Stimulated activated CD4-positive, alpha-beta T cell treated with anti-CD3 and anti-CD28 coated beads, TNF-alpha, amount 100 ng/mL, for 1 hour (primary cell): ENCODE data around the gene CIZ1.
A peak's percentile ranks its signal among the peaks of the same experiment; 100 is the strongest.
"Not testable (repeated sequence)": the region's sequence is repeated elsewhere in the genome, so short reads cannot be mapped to it uniquely, and the experiment has no call there.

ENCODE experiments used
- DNase-seq, 3 donors: peaks; one replicate each; pipeline ENCODE4 v3.0.0-alpha.2; 2020; ENCODE audit warnings: low read depth in 3 of 3, low spot score in 1 of 3

Gene CIZ1, protein sequence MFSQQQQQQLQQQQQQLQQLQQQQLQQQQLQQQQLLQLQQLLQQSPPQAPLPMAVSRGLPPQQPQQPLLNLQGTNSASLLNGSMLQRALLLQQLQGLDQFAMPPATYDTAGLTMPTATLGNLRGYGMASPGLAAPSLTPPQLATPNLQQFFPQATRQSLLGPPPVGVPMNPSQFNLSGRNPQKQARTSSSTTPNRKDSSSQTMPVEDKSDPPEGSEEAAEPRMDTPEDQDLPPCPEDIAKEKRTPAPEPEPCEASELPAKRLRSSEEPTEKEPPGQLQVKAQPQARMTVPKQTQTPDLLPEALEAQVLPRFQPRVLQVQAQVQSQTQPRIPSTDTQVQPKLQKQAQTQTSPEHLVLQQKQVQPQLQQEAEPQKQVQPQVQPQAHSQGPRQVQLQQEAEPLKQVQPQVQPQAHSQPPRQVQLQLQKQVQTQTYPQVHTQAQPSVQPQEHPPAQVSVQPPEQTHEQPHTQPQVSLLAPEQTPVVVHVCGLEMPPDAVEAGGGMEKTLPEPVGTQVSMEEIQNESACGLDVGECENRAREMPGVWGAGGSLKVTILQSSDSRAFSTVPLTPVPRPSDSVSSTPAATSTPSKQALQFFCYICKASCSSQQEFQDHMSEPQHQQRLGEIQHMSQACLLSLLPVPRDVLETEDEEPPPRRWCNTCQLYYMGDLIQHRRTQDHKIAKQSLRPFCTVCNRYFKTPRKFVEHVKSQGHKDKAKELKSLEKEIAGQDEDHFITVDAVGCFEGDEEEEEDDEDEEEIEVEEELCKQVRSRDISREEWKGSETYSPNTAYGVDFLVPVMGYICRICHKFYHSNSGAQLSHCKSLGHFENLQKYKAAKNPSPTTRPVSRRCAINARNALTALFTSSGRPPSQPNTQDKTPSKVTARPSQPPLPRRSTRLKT

DNA sequence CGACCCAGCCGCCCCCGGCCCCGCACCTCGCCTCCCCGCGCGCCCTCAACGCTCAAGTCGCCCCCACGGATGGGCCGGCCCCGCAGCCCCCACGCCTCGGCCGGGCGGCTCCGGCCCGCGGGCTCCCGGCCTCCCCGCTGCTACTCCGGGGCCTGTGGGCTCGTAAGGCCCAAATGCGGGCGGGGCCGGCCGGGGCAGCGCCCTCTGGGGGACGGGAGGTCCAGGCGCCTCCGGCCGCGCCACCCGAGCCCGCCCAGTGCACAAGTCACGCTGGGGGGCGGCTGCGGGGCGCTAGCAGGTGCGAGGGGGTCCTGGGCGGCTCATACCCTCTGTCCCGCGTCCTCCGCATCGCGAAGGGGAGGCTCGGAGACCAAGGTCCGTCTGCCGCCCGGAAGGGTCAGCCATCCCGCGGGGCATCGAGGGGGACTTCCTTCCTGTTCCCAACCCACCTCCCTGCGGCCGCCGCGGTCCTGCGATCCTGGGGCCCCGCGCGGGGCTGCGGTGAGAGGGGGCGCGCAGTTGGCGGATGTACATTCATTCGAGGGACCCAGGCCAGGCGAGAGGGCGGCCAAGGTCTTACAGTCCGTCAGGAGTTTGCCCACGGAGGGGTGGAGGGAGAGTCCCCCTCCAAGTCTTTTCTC is at the start of gene CIZ1:
TSS of gene CIZ1 (minus strand) at position 167 of the 641 bp plus-strand sequence. CDS start 715 bp downstream, outside the sequence.
- peak; percentile 31 to 65 (median 47) for DNase-seq

- no peak for DNase-seq
Measured at GRCh38 chr9:128233817-128234406, 42.5 kb upstream of the CIZ1 start.

DNA sequence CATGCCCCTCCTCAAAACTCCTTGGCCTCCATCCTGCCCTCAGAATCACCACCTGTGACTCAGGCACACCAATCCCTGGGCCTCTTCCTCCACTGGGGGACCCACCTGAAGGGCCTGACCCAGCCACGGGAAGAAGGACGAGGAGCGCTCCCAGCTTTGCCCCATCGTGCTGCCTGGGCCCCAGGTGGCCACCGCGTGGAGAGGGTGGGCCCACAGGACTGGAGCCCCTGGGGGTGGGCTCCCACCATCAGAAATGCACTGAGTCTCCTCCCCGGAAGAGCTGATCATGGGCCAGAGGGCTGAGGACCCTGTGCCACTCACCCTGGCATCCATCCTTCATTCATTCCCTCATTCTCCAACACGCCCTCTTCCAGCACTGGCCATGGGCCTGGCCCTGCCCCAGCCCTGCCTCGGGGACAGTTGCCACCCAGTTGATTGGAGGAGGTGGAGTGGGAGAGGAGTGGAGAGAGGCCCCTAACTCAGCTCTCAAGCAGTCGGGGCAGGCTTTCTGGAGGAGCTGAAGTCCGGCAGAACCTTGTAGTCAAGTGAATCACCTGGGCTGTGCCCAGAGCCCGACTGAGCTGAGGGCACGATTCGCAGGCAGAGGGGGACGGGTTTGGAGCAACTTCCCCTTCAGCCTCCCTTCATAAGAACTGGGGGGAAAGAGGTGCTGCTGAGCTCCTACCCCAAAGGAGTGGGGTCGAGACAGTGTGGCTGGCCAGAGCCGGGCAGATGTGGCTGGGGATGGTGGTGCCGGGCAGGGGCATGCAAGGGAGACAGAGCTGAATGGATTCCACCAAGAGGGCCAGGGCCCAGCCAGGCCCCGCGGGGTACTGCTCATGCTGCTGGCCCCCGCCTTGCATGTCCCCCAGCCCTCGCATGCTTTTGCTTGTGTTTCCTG is 41.4 kb upstream of the CIZ1 start:
- DNase-seq = no peak

GRCh38 chr9:128231638-128232527 is 40.5 kb upstream of the CIZ1 start:
- no peak for DNase-seq

GRCh38 chr9:128230897-128231296 is 39.5 kb upstream of the CIZ1 start:
- DNase-seq = not testable (repeated sequence)

DNA sequence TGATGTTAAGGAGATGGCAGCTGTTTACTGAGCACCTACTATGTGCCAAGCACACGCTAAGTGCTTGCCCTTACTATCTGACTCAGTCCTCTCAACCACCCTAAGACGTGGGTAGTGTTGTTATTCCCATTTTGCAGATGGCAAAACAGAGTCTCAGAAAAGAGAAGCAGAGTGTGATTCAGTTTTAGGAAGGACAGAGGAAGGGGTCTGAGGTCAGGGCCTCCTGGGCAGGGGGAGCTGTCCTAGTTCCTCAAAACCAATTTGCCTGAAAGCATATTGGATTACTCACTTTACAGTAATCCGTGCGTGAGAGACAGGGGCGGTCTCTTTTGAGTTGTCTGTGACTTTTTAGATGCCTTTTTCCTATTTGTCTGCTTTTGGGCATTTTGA is 35.0 kb upstream of the CIZ1 start:
- no peak for DNase-seq

DNA sequence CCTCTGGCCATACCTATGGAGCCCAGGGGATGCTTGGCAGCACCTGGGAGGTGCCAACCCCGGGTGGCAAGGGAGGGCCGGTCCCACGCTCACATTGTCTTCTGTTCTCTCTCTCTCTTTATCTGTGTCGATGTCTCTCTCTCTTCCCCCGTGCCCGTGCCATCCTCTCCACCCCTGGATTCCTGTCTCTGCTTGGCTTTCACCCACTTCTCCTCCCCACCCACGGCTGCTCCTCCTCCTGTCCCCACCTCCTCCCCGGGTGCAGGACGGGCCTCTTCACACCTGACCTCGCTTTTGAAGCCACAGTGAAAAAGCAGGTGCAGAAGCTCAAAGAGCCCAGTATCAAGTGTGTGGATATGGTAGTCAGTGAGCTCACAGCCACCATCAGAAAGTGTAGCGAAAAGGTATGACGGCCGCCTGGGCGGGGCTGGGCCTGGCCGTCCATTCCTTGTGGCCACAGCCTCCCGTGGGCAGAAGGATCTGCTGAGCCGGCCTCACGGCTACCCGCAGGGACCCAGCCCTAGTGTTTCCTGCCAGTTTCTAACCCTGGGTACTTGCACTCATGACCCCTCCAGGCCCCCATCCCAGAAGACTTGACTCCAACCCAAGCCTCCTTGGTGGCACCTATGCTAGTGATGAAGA is 34.5 kb upstream of the CIZ1 start:
- DNase-seq = no peak

DNA sequence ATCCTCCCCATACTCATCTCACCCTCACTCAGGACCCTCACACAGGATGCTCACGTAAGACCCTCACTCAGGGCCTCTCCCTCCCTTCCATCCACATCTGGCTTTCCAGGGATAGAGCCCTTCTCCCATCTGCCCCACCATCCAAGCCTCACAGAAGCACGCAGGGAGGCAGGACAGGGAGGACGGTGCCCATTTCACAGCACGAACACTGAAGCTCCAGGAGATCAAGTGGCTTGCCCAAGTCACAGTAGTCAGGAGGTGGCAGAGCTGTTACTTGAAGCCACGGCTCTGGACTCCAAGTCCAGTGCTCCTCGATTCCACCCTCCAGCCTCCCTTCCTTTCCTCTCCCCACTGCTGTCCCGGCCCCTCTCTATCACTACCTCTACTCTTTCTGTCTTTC is 33.5 kb upstream of the CIZ1 start:
- no peak for DNase-seq

DNA sequence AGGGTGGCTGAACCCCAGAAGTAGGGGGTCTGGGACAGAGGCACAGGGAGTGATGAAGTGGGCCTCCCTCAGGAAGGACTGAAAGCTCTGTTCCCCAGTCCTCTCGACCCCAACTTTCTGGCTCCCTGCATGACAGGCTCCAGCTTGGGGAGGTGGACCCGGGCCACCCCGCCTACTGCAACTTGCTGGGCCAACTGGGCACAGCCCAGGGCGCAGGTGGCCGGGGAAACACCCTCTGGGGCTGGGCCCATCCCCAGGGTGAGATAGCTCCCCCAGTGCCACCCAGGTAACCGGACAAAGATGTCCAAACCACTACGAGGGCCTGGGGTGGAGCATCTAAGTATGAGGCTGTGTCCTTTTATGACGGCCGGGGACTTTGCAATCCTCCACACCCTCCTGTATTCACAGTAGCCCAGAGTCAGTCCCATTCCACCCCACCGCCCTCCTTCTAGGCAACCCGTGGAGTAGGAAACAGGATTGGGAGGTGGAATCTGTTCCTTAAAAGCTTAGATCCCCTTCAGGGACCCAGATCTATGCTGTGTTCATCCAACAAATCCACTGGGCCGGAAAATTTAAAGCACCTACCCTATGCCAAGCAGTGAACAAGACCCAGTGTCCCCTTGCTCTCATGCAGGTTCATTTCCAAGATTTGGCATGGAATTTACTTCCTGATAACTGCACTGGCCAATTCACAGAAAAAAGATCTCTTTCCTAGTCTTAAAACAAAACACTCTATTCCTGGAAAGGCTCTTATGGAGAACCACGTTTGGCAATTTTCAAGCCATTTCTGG is 31.7 kb upstream of the CIZ1 start:
- DNase-seq = no peak

- DNase-seq = no peak
Measured at GRCh38 chr9:128222026-128222425, 30.7 kb upstream of the CIZ1 start.

DNA sequence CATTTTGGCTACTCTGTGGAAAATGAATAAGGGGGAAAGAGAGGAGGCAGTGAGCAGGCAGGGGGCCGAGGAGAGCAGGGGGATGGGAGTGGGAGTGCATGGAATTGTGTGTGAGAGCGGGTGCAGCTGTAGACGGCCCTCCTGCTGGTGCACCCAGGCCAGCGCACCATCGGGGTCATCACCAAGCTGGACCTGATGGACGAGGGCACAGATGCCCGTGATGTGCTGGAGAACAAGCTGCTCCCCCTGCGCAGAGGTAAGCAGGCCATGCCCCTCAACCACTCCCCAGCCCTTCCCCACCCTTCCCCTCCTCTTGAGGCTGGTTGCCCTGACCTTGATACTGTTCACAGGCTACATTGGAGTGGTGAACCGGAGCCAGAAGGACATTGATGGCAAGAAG is 28.5 kb upstream of the CIZ1 start:
- DNase-seq = no peak

DNA sequence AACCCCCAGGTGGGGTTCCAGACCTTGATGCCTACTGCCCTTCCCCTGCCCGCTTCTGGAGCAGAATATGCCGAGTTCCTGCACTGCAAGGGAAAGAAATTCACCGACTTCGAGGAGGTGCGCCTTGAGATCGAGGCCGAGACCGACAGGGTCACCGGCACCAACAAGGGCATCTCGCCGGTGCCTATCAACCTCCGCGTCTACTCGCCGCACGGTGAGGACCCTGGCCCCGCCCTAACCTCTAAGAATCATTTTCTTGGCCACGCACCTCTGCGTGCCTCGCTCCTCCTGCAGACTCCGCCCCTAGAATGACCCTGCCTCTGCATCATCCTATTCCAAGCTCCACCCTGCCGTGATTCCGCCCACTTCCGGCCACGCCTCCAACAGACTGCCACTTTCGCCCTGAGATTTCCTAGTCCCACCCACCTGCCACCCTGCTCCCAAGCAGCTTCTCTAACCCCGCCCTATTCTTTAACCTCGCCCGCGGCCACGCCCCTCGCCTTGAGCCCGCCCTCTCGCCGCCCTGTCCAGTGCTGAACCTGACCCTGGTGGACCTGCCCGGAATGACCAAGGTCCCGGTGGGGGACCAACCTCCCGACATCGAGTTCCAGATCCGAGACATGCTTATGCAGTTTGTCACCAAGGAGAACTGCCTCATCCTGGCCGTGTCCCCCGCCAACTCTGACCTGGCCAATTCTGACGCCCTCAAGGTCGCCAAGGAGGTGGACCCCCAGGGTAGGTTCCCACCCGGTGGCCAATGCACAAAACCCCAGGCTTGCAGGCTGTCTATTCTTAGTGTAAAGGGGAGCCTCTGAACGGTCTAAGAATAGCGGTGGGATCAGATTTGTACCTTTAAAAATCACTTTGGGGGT is 27.4 kb upstream of the CIZ1 start:
- peak; percentile 66 to 88 (median 74) for DNase-seq

GRCh38 chr9:128218172-128218517 is 26.8 kb upstream of the CIZ1 start:
- no peak for DNase-seq

DNA sequence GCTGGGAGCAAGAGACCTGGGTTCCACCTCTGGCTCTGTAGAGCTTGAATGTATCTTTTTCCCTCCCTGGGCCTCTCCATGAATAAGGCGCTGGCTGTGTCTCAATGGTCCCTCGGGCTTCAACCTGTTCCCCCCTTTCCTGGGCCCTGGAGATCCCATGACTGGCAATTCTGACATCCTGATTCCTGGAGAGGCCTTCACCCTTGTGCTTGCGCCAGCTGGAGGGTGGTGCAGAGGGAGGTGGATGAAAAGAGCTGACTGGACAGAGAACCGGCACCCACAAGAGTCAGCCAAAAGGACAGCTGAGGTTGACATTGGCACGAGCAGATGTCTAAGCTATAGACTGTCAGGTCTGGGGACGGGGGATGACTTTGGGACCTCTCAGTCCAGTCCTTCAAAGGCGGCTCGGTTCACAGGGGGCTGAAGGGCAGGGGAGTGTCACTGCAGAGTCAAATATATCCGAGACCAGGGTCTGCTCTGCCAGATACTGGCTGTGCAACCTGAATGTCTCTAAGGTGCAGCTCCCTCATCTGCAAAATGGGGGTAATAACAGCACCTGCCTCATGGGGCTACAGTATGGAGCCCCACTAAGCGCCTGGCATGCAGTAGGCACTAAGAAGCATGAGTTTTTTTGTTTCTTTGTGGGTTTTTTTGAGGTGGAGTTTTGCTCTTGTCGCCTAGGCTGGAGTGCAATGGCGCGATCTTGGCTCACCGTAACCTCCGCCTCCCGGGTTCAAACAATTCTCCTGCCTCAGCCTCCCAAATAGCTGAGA is 25.6 kb upstream of the CIZ1 start:
- no peak for DNase-seq

GRCh38 chr9:128215491-128216409 is 24.4 kb upstream of the CIZ1 start:
- no peak for DNase-seq
